Measurements from ENCODE around the gene FLT4.
A peak's percentile ranks its signal among the peaks of the same experiment; 100 is the strongest.
"Not testable (repeated sequence)": the region's sequence is repeated elsewhere in the genome, so short reads cannot be mapped to it uniquely, and the experiment has no call there.

The FLT4 gene

GRCh38 chr5:180669661-180670060, 20.3 kb upstream of the FLT4 start:
- DNase-seq, result no peak

- no peak for DNase-seq
Observed at GRCh38 chr5:180668835-180669596, 19.6 kb upstream of the FLT4 start.

GRCh38 chr5:180666812-180667211, 17.4 kb upstream of the FLT4 start:
- DNase-seq, result no peak

GRCh38 chr5:180665682-180666404, 16.4 kb upstream of the FLT4 start:
- no peak for DNase-seq

GRCh38 chr5:180658774-180659564, 9.6 kb upstream of the FLT4 start:
- DNase-seq, result no peak

GRCh38 chr5:180655243-180655642, 5.8 kb upstream of the FLT4 start:
- not testable (repeated sequence) for DNase-seq

GRCh38 chr5:180652771-180653170, 3.4 kb upstream of the FLT4 start:
- DNase-seq, result no peak

- DNase-seq, result no peak
Observed at GRCh38 chr5:180652346-180652745, 2.9 kb upstream of the FLT4 start.

GRCh38 chr5:180648658-180649296, 623 bp downstream of the FLT4 start:
- peak; percentile 48 for DNase-seq

GRCh38 chr5:180647941-180648500, 1.4 kb downstream of the FLT4 start:
- DNase-seq, result no peak

- DNase-seq, result no peak
Observed at GRCh38 chr5:180647465-180647864, 1.9 kb downstream of the FLT4 start.

- no peak for DNase-seq
Observed at GRCh38 chr5:180646963-180647305, 2.5 kb downstream of the FLT4 start.

- no peak for DNase-seq
Observed at GRCh38 chr5:180646289-180646962, 3.0 kb downstream of the FLT4 start.

- DNase-seq, result no peak
Observed at GRCh38 chr5:180645274-180646204, 3.9 kb downstream of the FLT4 start.

GRCh38 chr5:180644825-180645273, 4.6 kb downstream of the FLT4 start:
- DNase-seq, result no peak

- DNase-seq, result no peak
Observed at GRCh38 chr5:180644129-180644824, 5.1 kb downstream of the FLT4 start.

GRCh38 chr5:180643191-180643851, 6.1 kb downstream of the FLT4 start:
- DNase-seq, result no peak

- no peak for DNase-seq
Observed at GRCh38 chr5:180642779-180643178, 6.6 kb downstream of the FLT4 start.

- no peak for DNase-seq
Observed at GRCh38 chr5:180642181-180642775, 7.1 kb downstream of the FLT4 start.

GRCh38 chr5:180641566-180641900, 7.9 kb downstream of the FLT4 start:
- no peak for DNase-seq

All from stimulated activated CD4-positive, alpha-beta T cell treated with anti-CD3 and anti-CD28 coated beads, Interleukin-15, amount 100 ng/mL, for 24 hours (primary cell).